GM12878 (cell line): ENCODE measurements around the gene NTN3. TPM values are rescaled to one million over a fixed set of nuclear protein-coding genes. Genes with fewer than 3 reads are reported as not detected.

Source experiments
- BHLHE40 ChIP-seq, 2 experiments: fragments of 450-650 bp in 1 of 2; IDR thresholded peaks; 2 replicates each; pipeline ENCODE4 v1.6.1; 2011 to 2017; ENCODE audit warnings: low read depth in 2 of 2, borderline replicate concordance in 1 of 2, improper control_type of control experiment in 1 of 2, low read length in 1 of 2, mild to moderate bottlenecking in 1 of 2
- CHD2 ChIP-seq: IDR thresholded peaks from 2 replicates; pipeline ENCODE4 v1.6.1; 2011; ENCODE audit warnings: low read depth, low read length, improper control_type of control experiment, borderline replicate concordance
- LARP7 ChIP-seq: fragments of 450-650 bp; IDR thresholded peaks from 2 replicates; pipeline ENCODE4 v1.6.1; 2017; ENCODE audit warnings: mild to moderate bottlenecking
- MYB ChIP-seq: fragments of 150-350 bp; IDR thresholded peaks from 2 replicates; pipeline ENCODE4 v1.6.1; 2014; ENCODE audit warnings: mild to moderate bottlenecking, low read depth, low read length, borderline replicate concordance
- MYC ChIP-seq: IDR thresholded peaks from 2 replicates; pipeline ENCODE4 v1.6.1; 2011; ENCODE audit warnings: mild to moderate bottlenecking, low read length, moderate library complexity, inconsistent platforms; ENCODE audit not compliant: insufficient read depth, insufficient replicate concordance, insufficient read length, severe bottlenecking
- NFYB ChIP-seq: IDR thresholded peaks from 2 replicates; pipeline ENCODE4 v1.6.1; 2011; ENCODE audit warnings: low read depth, mild to moderate bottlenecking, low read length, improper control_type of control experiment, moderate library complexity; ENCODE audit not compliant: insufficient read depth
- SP1 ChIP-seq: IDR thresholded peaks from one replicate; pipeline ENCODE4 v1.6.1; 2011; ENCODE audit warnings: low read depth, low read length
- STAT3 ChIP-seq: IDR thresholded peaks from 2 replicates; pipeline ENCODE4 v1.6.1; 2011; ENCODE audit warnings: low read depth, low read length, improper control_type of control experiment
- TBL1XR1 ChIP-seq: IDR thresholded peaks from 2 replicates; pipeline ENCODE4 v1.6.1; 2012; ENCODE audit warnings: low read depth, low read length, improper control_type of control experiment
- TCF7 ChIP-seq: IDR thresholded peaks from 2 replicates; pipeline ENCODE4 v1.6.1; 2014; ENCODE audit warnings: antibody characterized with exemption, borderline replicate concordance
- ZNF622 ChIP-seq: fragments of 450-650 bp; IDR thresholded peaks from 2 replicates; pipeline ENCODE4 v1.6.1; 2017; ENCODE audit warnings: mild to moderate bottlenecking, inconsistent platforms
- polyA plus RNA-seq, 11 experiments: library from polyadenylated mRNA; depleted of rRNA in 4 of 11; unstranded in 6 of 11; stranded (reverse) in 5 of 11; fragments of >200 nt; fragmentation: Nextera tagmentation in 4 of 11; fragmentation: Illumina TruSeq in 1 of 11; extraction: Ambion mirVana in 4 of 11; extraction: Trizol in 1 of 11; gene quantifications; 1 replicate in 1 of 11; 2 replicates in 10 of 11; pipeline versions ENCODE4 v1.2.1 to v1.2.3, GENCODE V29; 2011 to 2016; ENCODE audit warnings: inconsistent platforms in 2 of 11, missing spikeins in 2 of 11, low read depth in 1 of 11
- total RNA-seq, 4 experiments: library from RNA; depleted of rRNA in 3 of 4; stranded (reverse); fragments of >200 nt in 3 of 4; fragmentation: Illumina TruSeq in 1 of 4; extraction: Trizol in 1 of 4; gene quantifications; 2 replicates each; pipeline versions ENCODE4 v1.2.1 to v1.2.3, GENCODE V29; 2013 to 2021
- TF ChIP-seq, protein P1 (sequence below): fragments of 450-650 bp; formaldehyde crosslinking; IDR thresholded peaks from 2 replicates; pipeline ENCODE4 v1.5.0; 2022; ENCODE audit warnings: mild to moderate bottlenecking, missing genetic modification characterization
- TF ChIP-seq, protein P2 (sequence below): fragments of 450-650 bp; IDR thresholded peaks from 2 replicates; pipeline ENCODE4 v1.6.1; 2017; ENCODE audit warnings: mild to moderate bottlenecking, moderate library complexity
- TF ChIP-seq, protein P3 (sequence below): fragments of 450-650 bp; IDR thresholded peaks from 2 replicates; pipeline ENCODE4 v1.6.1; 2017; ENCODE audit warnings: mild to moderate bottlenecking, moderate library complexity
- TF ChIP-seq, protein P4 (sequence below): IDR thresholded peaks from 2 replicates; pipeline ENCODE4 v1.6.1; 2011; ENCODE audit warnings: low read depth, low read length, improper control_type of control experiment, borderline replicate concordance

Gene NTN3
- total and polyA plus RNA-seq, 10 of the 15 experiments (the other 5 are each of a cell fraction or from before 2014, with no cell fraction given) = 0.04 TPM; not detected in 9

DNA sequence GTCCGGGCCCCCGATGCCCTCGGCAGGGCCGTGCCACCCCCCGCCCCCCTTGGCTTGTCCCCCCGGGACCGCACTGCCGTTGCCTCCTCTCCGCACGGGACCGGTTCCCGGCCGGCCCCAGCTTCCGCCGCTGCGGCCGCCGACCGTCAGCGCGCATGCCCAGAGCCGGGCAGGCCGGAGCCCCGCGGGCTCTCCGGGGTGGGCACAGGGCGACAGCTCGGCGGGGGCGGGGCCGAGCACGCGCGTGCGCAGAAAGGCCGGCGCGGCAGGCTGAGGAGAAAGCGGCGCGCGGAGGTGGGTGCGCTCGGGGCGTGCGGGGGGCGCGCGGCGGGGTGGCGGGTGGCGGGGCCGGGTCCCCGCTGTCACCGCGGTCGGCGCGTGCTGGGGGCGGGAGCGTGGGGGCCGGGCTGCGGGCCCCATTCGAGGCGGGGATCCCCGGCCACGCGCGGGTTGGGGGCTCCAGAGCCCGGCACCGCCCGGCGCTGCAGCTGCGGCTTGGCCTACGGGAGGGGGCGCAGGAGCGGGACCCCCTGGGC lies 3.8 kb downstream of the NTN3 start, which contains the start of gene TBC1D24 (continued):
- TF ChIP-seq, protein P1, sequence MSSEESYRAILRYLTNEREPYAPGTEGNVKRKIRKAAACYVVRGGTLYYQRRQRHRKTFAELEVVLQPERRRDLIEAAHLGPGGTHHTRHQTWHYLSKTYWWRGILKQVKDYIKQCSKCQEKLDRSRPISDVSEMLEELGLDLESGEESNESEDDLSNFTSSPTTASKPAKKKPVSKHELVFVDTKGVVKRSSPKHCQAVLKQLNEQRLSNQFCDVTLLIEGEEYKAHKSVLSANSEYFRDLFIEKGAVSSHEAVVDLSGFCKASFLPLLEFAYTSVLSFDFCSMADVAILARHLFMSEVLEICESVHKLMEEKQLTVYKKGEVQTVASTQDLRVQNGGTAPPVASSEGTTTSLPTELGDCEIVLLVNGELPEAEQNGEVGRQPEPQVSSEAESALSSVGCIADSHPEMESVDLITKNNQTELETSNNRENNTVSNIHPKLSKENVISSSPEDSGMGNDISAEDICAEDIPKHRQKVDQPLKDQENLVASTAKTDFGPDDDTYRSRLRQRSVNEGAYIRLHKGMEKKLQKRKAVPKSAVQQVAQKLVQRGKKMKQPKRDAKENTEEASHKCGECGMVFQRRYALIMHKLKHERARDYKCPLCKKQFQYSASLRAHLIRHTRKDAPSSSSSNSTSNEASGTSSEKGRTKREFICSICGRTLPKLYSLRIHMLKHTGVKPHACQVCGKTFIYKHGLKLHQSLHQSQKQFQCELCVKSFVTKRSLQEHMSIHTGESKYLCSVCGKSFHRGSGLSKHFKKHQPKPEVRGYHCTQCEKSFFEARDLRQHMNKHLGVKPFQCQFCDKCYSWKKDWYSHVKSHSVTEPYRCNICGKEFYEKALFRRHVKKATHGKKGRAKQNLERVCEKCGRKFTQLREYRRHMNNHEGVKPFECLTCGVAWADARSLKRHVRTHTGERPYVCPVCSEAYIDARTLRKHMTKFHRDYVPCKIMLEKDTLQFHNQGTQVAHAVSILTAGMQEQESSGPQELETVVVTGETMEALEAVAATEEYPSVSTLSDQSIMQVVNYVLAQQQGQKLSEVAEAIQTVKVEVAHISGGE (CRISPR knock-in tag) = no peak
- TF ChIP-seq STAT3 (no peak), LARP7 (peak; percentile 55; the same call in 1 of the 2 replicates), ZNF622 (no peak), NFYB (no peak), MYB (no peak), TBL1XR1 (no peak), SP1 (peak; percentile 18), MYC (no peak), TCF7 (no peak), BHLHE40 (IDR thresholded peaks at IDR 0.05; ENCODE audit: borderline replicate concordance in 1 of 2, low read depth in 2 of 2, low read length in 1 of 2) (peak; percentile 91 to 96), CHD2 (no peak)
- TF ChIP-seq, protein P2, sequence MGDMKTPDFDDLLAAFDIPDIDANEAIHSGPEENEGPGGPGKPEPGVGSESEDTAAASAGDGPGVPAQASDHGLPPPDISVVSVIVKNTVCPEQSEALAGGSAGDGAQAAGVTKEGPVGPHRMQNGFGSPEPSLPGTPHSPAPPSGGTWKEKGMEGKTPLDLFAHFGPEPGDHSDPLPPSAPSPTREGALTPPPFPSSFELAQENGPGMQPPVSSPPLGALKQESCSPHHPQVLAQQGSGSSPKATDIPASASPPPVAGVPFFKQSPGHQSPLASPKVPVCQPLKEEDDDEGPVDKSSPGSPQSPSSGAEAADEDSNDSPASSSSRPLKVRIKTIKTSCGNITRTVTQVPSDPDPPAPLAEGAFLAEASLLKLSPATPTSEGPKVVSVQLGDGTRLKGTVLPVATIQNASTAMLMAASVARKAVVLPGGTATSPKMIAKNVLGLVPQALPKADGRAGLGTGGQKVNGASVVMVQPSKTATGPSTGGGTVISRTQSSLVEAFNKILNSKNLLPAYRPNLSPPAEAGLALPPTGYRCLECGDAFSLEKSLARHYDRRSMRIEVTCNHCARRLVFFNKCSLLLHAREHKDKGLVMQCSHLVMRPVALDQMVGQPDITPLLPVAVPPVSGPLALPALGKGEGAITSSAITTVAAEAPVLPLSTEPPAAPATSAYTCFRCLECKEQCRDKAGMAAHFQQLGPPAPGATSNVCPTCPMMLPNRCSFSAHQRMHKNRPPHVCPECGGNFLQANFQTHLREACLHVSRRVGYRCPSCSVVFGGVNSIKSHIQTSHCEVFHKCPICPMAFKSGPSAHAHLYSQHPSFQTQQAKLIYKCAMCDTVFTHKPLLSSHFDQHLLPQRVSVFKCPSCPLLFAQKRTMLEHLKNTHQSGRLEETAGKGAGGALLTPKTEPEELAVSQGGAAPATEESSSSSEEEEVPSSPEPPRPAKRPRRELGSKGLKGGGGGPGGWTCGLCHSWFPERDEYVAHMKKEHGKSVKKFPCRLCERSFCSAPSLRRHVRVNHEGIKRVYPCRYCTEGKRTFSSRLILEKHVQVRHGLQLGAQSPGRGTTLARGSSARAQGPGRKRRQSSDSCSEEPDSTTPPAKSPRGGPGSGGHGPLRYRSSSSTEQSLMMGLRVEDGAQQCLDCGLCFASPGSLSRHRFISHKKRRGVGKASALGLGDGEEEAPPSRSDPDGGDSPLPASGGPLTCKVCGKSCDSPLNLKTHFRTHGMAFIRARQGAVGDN = peak; percentile 57
- TF ChIP-seq, protein P3, sequence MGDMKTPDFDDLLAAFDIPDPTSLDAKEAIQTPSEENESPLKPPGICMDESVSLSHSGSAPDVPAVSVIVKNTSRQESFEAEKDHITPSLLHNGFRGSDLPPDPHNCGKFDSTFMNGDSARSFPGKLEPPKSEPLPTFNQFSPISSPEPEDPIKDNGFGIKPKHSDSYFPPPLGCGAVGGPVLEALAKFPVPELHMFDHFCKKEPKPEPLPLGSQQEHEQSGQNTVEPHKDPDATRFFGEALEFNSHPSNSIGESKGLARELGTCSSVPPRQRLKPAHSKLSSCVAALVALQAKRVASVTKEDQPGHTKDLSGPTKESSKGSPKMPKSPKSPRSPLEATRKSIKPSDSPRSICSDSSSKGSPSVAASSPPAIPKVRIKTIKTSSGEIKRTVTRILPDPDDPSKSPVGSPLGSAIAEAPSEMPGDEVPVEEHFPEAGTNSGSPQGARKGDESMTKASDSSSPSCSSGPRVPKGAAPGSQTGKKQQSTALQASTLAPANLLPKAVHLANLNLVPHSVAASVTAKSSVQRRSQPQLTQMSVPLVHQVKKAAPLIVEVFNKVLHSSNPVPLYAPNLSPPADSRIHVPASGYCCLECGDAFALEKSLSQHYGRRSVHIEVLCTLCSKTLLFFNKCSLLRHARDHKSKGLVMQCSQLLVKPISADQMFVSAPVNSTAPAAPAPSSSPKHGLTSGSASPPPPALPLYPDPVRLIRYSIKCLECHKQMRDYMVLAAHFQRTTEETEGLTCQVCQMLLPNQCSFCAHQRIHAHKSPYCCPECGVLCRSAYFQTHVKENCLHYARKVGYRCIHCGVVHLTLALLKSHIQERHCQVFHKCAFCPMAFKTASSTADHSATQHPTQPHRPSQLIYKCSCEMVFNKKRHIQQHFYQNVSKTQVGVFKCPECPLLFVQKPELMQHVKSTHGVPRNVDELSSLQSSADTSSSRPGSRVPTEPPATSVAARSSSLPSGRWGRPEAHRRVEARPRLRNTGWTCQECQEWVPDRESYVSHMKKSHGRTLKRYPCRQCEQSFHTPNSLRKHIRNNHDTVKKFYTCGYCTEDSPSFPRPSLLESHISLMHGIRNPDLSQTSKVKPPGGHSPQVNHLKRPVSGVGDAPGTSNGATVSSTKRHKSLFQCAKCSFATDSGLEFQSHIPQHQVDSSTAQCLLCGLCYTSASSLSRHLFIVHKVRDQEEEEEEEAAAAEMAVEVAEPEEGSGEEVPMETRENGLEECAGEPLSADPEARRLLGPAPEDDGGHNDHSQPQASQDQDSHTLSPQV = no peak
- TF ChIP-seq, protein P4, sequence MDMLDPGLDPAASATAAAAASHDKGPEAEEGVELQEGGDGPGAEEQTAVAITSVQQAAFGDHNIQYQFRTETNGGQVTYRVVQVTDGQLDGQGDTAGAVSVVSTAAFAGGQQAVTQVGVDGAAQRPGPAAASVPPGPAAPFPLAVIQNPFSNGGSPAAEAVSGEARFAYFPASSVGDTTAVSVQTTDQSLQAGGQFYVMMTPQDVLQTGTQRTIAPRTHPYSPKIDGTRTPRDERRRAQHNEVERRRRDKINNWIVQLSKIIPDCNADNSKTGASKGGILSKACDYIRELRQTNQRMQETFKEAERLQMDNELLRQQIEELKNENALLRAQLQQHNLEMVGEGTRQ = no peak
